Stimulated activated CD8-positive, alpha-beta memory T cell treated with anti-CD3 and anti-CD28 coated beads, Interleukin-4, amount 100 ng/mL, for 1 hour (primary cell): ENCODE measurements around the gene SHISA7.
A peak's percentile ranks its signal among the peaks of the same experiment; 100 is the strongest.

Experiments
- DNase-seq, 2 donors: peaks; one replicate each; pipeline ENCODE4 v3.0.0-alpha.2; 2020; ENCODE audit warnings: low read depth in 2 of 2, low spot score in 1 of 2

SHISA7 gene

DNA sequence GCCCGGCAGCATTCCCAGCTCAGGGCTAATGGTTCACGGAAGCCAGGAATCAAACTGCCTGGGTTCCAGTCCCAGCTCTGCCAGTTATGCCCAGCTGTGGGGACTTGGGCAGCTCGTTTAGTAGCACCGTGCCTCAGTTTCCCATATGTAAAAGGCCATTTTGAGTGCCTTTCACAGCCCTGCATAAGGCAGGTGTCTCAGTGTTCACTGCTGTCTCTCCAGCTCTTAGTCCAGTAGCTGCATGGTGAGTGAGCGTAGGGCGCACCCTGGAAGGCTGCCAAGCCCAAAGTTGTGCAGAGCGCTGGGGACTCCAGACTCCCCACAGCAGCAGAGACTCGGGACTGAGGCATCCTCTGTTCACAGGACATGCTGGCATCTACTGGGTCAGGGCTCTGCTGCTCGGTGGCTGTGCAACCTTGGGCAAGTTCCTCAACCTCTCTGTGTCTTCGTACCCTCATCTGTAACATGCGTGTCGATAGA lies 51.9 kb downstream of the SHISA7 start:
- DNase-seq = no peak

DNA sequence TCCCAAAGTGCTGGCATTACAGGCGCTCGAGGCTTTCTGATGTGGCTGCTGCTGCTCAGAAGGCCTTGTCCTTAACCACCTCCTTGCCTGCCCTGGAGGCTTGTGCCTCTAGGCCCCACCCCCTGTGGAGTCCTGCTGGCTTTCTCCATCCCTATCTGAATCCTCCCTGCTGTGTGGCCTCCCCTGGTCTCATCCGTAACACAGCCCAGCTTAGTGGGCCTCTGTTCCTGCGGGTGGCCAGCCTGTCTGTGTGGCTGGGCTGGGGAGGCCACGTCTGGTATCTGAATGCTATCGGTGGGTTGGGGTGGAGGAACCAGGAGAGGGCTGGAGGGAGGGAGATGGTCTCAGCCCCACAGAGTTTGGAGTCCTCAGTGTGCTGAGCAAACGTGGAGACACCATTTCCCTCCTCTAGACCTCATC lies 52.6 kb downstream of the SHISA7 start:
- no peak for DNase-seq

DNA sequence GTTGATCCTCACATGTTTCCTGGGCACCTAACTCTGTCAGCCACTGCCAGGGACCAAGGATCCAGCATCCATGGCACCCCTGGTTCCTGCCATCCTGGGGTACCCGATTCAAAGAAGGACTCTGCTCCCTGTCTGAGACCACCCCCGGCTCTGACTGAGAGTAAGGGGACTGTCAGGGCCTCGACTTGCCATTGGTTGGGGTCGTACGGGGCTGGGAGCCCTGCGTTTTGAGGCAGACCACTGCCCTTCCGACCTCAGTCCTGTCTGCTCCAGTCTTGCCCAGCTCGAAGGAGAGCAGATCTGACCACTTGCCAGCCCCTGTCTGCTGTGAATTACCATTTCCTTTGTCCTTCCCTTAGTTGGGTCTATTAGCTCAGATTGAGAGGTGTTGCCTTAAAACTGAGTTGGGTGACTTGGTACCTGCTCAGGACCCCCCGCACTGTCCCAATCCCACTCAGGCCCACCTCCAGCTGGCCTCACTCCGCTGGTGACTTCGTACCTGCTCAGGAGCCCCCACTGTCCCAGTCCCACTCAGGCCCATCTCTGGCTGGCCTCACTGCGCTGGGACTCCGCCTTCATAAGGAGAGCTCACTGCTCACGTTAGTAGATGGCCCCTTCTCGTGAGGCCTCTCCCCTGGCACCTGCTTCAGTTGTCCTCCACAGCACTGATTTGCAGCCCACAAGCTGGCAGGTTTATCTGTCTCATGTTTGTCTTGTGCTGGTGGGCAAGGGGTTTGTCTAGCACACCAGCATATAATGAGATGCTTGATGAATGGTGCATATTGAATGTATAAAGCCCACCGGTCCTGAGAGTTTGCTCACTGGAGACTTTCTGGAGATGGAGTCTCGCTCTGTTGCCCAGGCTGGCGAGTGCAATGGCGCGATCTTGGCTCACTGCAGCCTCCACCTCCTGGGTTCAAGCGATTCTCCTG lies 53.4 kb downstream of the SHISA7 start:
- DNase-seq = no peak

DNA sequence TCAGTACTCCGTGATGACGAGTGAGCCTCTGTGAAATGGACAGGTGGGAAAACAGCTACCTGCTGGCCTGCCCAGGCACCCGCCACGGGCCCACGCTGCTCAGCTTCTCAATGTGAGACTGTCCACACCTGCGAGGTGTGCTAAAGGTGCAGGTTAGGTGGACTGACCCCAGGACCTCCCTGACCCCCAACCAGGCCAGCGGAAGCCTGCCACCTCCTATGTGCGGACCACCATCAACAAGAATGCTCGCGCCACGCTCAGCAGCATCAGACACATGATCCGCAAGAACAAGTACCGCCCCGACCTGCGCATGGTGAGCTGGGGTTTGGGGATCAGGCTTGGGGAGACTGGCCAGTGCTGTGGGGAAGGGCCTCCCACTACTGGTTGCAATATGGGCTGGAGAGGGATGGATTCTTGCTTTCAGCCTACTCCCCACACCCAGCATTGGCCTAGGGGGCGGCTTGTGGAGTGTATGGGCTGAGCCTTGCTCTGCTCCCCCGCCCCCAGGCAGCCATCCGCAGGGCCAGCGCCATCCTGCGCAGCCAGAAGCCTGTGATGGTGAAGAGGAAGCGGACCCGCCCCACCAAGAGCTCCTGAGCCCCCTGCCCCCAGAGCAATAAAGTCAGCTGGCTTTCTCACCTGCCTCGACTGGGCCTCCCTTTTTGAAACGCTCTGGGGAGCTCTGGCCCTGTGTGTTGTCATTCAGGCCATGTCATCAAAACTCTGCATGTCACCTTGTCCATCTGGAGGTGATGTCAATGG lies 55.2 kb downstream of the SHISA7 start:
- DNase-seq = no peak

DNA sequence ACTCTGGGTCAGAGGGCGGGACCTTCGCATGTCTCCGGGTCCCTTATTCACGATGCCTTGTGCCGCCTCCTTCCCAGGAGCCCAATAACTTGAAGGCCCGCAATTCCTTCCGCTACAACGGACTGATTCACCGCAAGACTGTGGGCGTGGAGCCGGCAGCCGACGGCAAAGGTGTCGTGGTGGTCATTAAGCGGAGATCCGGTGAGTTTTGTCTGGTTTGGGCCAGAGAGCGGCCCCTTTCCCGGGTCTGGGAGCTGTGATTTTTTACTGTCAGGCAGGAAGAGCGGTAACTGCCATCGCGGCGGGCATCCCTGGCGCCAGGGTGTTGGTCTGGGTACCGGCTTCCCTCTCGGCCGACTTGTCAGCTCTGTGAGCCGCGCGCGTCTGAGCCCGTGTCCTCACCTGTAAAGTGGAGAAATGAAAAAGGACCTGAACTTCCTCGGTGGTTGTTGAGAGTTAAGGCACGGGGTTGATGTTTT lies 56.6 kb downstream of the SHISA7 start:
- no peak for DNase-seq

DNA sequence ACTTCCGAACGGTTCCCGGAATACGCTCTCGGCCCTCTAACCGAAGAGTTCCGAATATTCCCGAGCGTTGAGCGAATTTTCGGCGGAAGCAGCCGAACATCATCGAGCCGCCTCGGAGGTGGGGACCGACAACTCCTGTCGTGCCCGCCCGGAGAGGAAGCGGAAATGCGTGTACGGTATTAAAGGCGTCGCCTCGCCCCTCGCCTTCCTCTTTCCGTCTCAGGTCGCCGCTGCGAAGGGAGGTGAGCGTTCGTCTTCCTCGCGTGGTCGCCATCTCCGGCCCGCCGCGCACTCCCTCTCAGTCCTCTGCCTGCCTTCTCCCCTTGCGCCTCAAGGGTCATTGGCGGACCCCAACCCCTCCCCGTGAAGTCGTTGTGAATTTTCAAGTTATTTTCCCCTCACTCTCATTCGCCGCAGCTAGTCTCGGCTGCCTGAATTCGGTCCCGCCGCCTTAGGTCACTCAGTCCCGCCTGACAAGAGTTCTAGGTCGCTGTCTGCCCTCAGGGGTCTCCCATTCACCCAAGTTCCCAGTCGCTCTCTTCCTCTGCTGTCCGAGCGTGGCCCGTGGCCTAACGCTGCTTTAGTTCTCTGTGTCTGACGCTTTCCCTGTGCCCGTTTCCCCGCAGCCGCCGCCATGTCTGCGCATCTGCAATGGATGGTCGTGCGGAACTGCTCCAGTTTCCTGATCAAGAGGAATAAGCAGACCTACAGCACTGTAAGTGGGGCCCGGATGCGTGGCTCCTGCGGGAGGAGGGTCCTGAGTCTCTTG lies 57.2 kb downstream of the SHISA7 start, which contains the start of gene RPL28:
RPL28 (plus strand) TSS at position 209 of the 769 bp plus-strand sequence; CDS start at position 635, 426 bp downstream.
- DNase-seq = peak; percentile 92 to 96

DNA sequence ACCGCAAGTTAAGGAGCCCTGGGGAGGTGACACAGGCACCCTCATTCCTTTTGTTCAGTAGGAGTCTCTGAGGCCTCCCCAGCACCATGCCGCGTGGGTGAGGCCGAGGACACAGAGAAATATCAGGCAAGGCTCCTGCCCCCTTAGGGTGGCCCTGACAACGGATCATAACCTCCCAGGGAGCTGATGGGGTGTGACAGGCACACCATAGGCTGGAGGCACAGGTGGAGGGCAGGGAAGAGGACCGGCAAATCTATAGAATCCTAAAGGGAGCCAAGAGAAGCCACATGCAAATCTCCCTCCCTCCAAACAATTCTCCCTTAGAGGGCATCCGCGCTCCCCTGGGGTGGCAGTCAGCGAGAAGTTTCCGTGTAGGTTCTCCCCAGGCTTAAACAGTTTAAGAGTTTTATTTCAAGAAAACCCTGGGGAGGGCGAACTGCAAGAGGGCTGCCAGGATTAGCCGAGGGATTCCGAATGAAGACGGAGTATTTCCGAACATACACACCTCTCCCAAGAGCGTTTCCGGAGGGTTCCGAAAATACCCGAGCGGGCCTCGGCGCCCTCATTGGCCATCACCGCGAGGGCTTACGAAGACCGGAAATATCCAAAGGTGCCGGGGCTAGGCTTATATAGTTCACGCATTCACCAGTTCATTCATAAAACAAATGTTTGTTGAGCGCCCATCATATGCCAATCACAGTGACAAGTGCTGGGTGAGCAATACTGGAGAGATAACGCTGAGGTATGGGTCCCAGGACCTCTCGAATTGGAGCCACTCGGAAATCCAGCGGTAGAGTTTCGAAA lies 58.0 kb downstream of the SHISA7 start:
- DNase-seq = peak; percentile 74 to 87

DNA sequence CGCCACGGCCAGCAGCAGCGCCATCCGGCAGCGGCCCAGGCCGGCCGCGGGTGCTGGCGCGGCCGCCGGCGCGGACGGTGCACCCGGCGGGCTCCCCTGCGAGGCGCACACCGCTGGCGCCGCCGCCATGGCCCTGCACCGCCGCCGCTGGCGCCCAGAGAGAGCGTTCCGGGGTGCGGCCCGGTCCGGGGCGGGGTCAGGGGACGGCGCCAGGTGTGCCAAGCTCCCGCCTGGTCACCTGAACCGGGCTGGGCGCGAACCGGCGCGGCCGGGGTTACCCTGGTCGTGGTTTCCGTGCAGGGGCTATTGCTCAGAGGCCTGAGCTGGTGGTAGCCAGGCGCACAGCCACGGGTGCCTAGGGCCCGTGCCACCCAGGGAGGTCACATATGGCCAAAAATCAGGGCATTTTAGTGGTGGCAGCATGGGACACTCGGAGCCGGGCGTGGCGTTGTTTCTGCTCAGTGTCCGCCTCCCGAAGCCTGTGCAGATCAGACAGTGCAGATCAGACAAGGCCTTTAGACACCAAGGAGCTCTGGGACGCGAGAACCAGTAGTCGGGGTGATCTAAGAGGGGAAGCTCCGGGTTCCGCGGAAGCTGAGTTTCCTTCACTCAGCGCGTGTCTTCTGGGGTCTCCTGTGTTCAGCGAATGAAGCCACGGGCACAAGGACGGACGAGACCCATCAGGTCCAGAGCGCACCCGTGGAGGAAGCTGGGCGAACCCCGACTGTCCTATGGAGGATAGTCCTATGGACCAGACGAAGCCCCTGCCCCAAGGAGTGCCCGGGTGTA lies 58.8 kb downstream of the SHISA7 start, which contains the start of gene TMEM238:
TMEM238 (minus strand) TSS at position 162 of the 789 bp plus-strand sequence; CDS start at position 129, 33 bp downstream.
- DNase-seq = no peak

DNA sequence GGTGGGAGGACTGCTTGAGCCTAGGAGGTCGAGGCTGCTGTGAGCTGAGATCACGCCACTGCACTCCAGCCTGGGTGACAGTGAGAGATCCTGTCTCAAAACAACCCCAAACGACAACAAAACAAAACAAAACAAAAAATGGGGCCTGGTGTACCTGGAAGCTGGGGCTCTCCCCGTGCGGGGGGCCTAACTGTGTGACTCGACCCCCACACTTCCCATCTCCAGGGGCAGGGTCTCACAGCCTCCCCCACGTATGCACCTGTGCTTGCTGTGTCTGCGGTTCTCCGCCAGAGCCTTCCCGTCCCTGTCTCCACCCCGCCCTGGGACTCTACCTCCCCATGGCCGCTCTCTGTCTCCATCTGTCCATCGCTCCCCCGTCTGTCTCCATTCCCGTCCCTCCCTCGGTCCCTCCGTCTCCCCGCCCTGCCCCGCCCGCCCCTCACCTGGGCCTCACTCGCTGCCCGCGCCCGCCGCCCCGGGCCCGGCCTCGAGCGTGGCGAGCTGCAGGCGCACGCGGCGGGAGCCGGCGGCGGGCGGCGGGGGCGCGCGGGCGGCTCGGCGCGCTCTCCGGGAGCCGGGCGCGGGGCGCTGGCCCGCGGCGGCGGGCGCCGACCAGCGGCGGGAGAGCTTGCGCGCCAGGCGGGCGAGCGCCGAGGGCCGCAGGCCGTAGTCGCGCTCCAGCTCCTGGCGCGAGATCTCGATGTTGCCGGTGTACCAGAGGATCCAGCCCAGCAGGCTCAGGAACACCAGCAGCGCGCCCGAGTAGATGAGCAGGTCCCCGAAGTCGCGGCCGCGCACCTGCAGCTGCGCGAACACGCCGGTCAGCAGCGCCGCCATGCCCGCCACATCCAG lies 59.6 kb downstream of the SHISA7 start:
- no peak for DNase-seq

DNA sequence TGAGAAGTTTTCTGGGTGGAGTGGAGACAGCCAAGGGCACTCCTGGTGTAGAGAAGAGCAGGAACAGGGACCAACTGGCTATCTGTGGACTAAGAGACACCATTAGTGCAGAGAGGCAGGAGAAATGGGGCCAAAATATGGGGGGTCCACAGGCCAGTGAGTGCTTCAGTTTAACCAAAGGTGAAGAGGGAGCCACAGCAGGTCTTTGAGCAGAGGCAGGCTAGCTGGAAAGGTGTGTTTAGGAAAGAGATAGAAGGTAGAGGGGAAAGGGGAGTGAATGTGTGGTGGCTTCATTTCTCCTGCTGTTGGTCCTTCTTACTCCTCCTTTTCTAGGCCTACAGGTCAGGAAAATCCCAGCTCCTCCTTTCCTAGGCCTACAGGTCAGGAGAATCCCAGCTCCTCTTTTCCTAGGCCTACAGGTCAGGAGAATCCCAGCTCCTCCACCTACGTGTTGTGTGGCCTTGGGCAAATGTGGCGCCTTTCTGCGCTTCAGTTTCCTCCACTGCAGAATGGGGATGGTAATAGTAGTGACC lies 60.5 kb downstream of the SHISA7 start:
- DNase-seq = no peak

DNA sequence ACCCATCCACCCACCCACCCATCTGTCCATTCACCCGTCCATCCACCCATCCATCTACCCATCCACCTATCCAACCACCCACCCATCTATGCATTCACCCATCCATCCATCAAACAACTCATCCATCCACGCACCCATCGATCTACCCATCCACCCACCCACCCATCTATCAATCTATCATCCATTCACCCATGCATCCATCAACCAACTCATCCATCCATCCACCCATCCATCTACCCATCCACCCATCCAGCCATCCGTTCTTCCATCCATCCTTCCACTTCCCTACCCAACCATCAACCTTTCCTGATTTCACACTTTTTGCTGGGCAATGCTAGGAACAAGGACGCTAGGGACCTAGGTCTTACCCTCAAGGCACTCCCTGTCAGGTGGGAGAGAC lies 61.1 kb downstream of the SHISA7 start:
- no peak for DNase-seq

DNA sequence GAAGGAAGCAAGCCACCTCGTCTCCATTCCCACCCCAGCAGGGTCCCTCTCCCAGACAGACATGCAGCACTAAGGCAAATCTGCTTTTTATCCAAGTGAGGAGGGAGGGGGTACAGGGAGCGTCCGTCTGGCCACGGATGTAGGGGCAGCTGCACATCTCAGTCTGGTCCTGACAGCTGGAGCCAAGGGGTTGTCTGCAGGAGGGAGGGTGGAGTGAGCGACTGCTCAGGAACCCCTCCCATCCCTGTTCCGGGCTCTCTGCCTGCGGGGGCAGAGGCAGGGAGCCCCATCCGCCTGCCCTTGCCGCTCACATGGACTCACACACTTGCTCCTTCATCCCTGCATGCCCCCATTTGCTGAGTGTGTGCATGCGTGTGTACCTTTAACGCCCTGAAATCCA lies 63.9 kb downstream of the SHISA7 start:
- DNase-seq = no peak
